Mesothelial cell of epicardium (in vitro differentiated cells): ENCODE data around the gene ABCA7. TPM values are rescaled to one million over a fixed set of nuclear protein-coding genes. Genes with fewer than 3 reads are reported as not detected.
A peak's percentile ranks its signal among the peaks of the same experiment; 100 is the strongest.

Source experiments
- DNase-seq, 2 experiments: peaks; one replicate each; pipeline ENCODE4 v3.0.0; 2021; ENCODE audit warnings: low spot score in 2 of 2; ENCODE audit not compliant: unreplicated experiment in 2 of 2
- H3K27ac Mint-ChIP-seq: 2 replicates; pipeline ENCODE4 v1.8.0; 2021; ENCODE audit warnings: mixed read lengths
- H3K27me3 Mint-ChIP-seq: 2 replicates; pipeline ENCODE4 v1.8.0; 2021; ENCODE audit warnings: low read depth, mixed read lengths
- H3K36me3 Mint-ChIP-seq: 2 replicates; pipeline ENCODE4 v1.8.0; 2021; ENCODE audit warnings: mixed read lengths
- H3K4me1 Mint-ChIP-seq: 2 replicates; pipeline ENCODE4 v1.8.0; 2021; ENCODE audit warnings: mixed read lengths
- H3K4me3 Mint-ChIP-seq: 2 replicates; pipeline ENCODE4 v1.8.0; 2021; ENCODE audit warnings: mild to moderate bottlenecking, moderate library complexity, mixed read lengths
- H3K9me3 Mint-ChIP-seq: 2 replicates; pipeline ENCODE4 v1.8.0; 2021; ENCODE audit warnings: mixed read lengths
- total RNA-seq: library from RNA; stranded (reverse); gene quantifications from 3 replicates; pipeline ENCODE4 v1.2.1, GENCODE V29; 2021
- TF ChIP-seq, protein P1 (sequence below): fragments of 200-600 bp; sonication (generic); IDR thresholded peaks from one replicate; pipeline ENCODE4 v1.5.0; 2021; ENCODE audit warnings: antibody characterized with exemption; ENCODE audit not compliant: unreplicated experiment

Gene ABCA7, protein sequence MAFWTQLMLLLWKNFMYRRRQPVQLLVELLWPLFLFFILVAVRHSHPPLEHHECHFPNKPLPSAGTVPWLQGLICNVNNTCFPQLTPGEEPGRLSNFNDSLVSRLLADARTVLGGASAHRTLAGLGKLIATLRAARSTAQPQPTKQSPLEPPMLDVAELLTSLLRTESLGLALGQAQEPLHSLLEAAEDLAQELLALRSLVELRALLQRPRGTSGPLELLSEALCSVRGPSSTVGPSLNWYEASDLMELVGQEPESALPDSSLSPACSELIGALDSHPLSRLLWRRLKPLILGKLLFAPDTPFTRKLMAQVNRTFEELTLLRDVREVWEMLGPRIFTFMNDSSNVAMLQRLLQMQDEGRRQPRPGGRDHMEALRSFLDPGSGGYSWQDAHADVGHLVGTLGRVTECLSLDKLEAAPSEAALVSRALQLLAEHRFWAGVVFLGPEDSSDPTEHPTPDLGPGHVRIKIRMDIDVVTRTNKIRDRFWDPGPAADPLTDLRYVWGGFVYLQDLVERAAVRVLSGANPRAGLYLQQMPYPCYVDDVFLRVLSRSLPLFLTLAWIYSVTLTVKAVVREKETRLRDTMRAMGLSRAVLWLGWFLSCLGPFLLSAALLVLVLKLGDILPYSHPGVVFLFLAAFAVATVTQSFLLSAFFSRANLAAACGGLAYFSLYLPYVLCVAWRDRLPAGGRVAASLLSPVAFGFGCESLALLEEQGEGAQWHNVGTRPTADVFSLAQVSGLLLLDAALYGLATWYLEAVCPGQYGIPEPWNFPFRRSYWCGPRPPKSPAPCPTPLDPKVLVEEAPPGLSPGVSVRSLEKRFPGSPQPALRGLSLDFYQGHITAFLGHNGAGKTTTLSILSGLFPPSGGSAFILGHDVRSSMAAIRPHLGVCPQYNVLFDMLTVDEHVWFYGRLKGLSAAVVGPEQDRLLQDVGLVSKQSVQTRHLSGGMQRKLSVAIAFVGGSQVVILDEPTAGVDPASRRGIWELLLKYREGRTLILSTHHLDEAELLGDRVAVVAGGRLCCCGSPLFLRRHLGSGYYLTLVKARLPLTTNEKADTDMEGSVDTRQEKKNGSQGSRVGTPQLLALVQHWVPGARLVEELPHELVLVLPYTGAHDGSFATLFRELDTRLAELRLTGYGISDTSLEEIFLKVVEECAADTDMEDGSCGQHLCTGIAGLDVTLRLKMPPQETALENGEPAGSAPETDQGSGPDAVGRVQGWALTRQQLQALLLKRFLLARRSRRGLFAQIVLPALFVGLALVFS (N-terminal part only)
- total RNA-seq, result 18.0 to 22.5 TPM (median 20.1 TPM) in 3 replicates

DNA sequence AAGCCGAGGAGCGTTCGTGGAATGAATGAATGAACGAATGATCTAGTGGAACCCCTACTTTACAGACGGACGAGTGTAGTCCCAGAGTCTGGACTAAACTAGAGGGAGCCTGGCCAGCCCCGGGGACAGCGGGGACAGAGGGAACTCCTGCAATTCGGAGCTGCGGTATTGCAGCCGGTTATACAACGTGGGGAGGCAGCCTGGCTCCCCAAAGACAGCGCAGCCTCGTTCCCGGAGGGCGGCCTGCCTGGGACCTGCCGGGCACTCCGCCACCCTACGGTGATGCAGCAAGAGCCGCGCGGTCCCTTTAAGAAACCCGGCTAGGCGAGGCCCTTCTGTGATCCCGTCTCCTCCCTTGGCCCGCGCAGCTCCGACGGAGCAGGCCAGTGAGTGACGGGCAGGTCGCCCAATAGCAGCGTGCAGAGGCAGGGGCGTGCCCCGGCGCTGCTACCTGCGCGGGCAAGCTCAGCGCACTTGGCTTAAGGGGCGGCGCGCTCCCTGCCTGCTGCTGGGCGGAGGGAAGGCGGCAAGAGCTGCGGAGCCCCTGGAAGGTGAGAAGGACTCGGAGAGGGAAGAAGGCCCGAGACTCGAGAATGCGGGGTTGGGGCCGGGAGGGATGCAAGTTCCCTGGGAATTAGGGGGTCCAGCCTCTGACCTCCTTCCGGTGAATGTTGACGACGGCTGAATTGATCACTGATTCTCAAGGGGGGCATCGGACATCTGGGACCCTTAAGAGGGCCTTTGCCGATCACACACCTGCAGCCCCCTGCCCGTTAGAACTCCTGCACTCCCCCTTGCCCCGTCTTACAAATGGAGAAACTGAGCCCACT is at the start of gene ABCA7:
Gene ABCA7 (plus strand): TSS at position 462 of the 830 bp plus-strand sequence. CDS start 1,255 bp downstream, outside the sequence.
- DNase-seq, result peak; percentile 98 to 100
- Mint-ChIP-seq H3K36me3 (peaks cover 18% of the 10 kb centered on the region), H3K9me3 (no peaks in the 10 kb centered on the region), H3K4me1 (peaks cover 20% of the 10 kb centered on the region), H3K4me3 (peak within 1 kb of the TSS; percentile 73), H3K27ac (peak within 1 kb of the TSS; percentile 89), H3K27me3 (no peaks in the 10 kb centered on the region)
- TF ChIP-seq, protein P1, sequence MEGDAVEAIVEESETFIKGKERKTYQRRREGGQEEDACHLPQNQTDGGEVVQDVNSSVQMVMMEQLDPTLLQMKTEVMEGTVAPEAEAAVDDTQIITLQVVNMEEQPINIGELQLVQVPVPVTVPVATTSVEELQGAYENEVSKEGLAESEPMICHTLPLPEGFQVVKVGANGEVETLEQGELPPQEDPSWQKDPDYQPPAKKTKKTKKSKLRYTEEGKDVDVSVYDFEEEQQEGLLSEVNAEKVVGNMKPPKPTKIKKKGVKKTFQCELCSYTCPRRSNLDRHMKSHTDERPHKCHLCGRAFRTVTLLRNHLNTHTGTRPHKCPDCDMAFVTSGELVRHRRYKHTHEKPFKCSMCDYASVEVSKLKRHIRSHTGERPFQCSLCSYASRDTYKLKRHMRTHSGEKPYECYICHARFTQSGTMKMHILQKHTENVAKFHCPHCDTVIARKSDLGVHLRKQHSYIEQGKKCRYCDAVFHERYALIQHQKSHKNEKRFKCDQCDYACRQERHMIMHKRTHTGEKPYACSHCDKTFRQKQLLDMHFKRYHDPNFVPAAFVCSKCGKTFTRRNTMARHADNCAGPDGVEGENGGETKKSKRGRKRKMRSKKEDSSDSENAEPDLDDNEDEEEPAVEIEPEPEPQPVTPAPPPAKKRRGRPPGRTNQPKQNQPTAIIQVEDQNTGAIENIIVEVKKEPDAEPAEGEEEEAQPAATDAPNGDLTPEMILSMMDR, result no peak

DNA sequence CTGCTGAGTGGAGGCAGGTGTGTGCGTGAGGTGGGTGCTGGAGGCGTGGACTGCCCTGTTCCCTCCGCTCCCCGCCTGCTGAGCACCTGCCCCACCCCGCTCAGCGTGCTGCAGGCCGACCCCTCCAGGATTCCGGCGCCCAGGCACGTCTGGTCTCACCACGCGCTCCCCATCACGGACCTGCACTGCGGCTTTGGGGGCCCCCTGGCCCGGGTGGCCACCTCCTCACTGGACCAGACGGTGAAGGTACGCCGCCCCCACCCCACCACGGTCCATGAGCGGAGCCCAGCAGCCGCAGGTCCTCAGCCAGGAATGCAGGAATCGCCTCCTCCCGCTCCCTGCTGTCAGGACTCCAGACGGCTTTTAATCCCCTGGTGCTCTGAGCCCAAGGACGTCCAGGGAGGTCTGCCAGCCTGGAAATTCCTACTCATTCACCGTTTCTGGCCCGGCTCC is 49.8 kb upstream of the ABCA7 start:
- no peak overlapping the region for H3K4me3 Mint-ChIP-seq
- H3K27me3 Mint-ChIP-seq, result no peaks in the 10 kb centered on the region
- no peaks in the 10 kb centered on the region for H3K9me3 Mint-ChIP-seq
- TF ChIP-seq, protein P1, result no peak
- H3K4me1 Mint-ChIP-seq, result no peaks in the 10 kb centered on the region
- DNase-seq, result peak in 1 of 2 experiments; percentile 21
- peaks cover 15% of the 10 kb centered on the region for H3K36me3 Mint-ChIP-seq
- H3K27ac Mint-ChIP-seq, result no peak overlapping the region

DNA sequence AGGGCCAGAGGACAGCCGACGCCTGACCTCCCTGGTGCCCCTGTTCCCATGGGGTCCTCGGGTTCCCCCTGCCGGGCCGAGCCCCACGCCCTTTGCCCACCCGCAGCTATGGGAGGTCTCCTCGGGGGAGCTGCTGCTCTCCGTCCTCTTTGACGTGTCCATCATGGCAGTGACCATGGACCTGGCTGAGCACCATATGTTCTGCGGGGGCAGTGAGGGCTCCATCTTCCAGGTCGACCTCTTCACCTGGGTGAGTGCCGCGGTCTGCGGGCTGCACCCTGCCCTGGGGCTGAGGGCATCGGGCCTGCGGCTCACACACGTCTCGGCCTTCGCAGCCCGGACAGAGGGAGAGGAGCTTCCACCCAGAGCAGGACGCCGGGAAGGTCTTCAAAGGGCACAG is 49.2 kb upstream of the ABCA7 start:
- DNase-seq, result no peak
- Mint-ChIP-seq H3K27me3 (peaks cover 4% of the 10 kb centered on the region), H3K9me3 (no peaks in the 10 kb centered on the region), H3K36me3 (peaks cover 15% of the 10 kb centered on the region), H3K4me1 (no peaks in the 10 kb centered on the region), H3K4me3 (no peak overlapping the region), H3K27ac (no peak overlapping the region)
- TF ChIP-seq, protein P1, result no peak

DNA sequence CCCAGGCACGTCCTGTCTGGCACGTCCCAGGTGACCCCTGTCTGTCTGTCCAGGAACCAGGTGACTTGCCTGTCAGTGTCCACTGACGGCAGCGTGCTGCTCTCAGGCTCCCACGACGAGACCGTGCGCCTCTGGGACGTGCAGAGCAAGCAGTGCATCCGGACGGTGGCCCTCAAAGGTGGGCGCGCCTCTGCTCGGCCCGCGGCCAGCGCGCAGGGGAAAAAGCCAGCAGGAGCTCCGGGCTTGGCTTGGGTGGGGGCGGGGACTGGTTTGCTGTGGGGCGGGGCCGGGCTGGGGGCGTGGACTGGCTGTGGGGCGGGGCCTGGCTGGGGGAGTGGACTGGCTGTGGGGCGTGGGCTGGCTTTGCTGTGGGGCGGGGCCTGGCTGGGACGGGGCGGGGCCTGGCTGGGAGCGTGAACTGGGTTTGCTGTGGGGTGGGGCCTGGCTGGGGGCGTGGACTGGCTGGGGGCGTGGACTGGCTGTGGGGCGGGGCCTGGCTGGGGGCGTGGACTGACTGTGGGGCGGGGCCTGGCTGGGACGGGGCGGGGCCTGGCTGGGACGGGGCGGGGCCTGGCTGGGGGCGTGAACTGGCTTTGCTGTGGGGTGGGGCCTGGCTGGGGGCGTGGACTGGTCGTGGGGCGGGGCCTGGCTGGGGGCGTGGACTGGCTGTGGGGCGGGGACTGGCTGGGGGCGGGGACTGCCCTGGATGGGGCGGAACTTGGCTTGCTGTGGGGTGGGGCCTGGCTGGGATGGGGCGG is 48.6 kb upstream of the ABCA7 start:
- H3K4me1 Mint-ChIP-seq, result peaks cover 2% of the 10 kb centered on the region
- H3K9me3 Mint-ChIP-seq, result no peaks in the 10 kb centered on the region
- H3K36me3 Mint-ChIP-seq, result peaks cover 15% of the 10 kb centered on the region
- TF ChIP-seq, protein P1, result no peak
- H3K27ac Mint-ChIP-seq, result no peak overlapping the region
- no peak overlapping the region for H3K4me3 Mint-ChIP-seq
- DNase-seq, result peak in 1 of 2 experiments; percentile 21
- peaks cover 9% of the 10 kb centered on the region for H3K27me3 Mint-ChIP-seq
